RWPE2 (cell line): ENCODE results near the gene OPA3.
A peak's percentile ranks its signal among the peaks of the same experiment; 100 is the strongest.

Experiments used
- ATAC-seq: fragments of 200-7000 bp; cut with Tn5 transposase; 3 replicates; pipeline ENCODE4 v1.9.1; 2021; ENCODE audit warnings: low read depth
- DNase-seq: peaks from one replicate; pipeline ENCODE4 v3.0.0-alpha.2; 2020; ENCODE audit warnings: low spot score
- H3K27ac ChIP-seq: fragments of 450-650 bp; 2 replicates; pipeline ENCODE4 v1.5.1; 2017; ENCODE audit warnings: mild to moderate bottlenecking; ENCODE audit not compliant: poor library complexity, severe bottlenecking
- H3K27me3 ChIP-seq: fragments of 250-450 bp; sonication (Bioruptor Pico); 2 replicates; pipeline ENCODE4 v1.5.1; 2021; ENCODE audit warnings: mild to moderate bottlenecking, moderate library complexity; ENCODE audit not compliant: insufficient read depth, poor library complexity, severe bottlenecking
- H3K36me3 ChIP-seq: fragments of 250-450 bp; sonication (Bioruptor Pico); 2 replicates; pipeline ENCODE4 v1.5.1; 2020; ENCODE audit warnings: low read depth, mild to moderate bottlenecking, moderate library complexity
- H3K4me1 ChIP-seq: fragments of 250-450 bp; sonication (Bioruptor Pico); 2 replicates; pipeline ENCODE4 v1.5.1; 2021; ENCODE audit warnings: mild to moderate bottlenecking, moderate library complexity; ENCODE audit not compliant: insufficient read depth, poor library complexity, severe bottlenecking
- H3K4me3 ChIP-seq: fragments of 250-450 bp; sonication (Bioruptor Pico); 2 replicates; pipeline ENCODE4 v1.5.1; 2021; ENCODE audit warnings: mild to moderate bottlenecking, moderate library complexity; ENCODE audit not compliant: severe bottlenecking
- H3K9me3 ChIP-seq: fragments of 250-450 bp; sonication (Bioruptor Pico); 2 replicates; pipeline ENCODE4 v1.5.1; 2021; ENCODE audit warnings: mild to moderate bottlenecking, moderate library complexity; ENCODE audit not compliant: severe bottlenecking
- CTCF ChIP-seq: fragments of 450-650 bp; IDR thresholded peaks from one replicate; pipeline ENCODE4 v1.5.1; 2017; ENCODE audit warnings: mild to moderate bottlenecking, moderate library complexity; ENCODE audit not compliant: poor library complexity, severe bottlenecking

Gene OPA3

GRCh38 chr19:45578861-45579260 lies 5.7 kb downstream of the OPA3 start:
- no peak for DNase-seq

GRCh38 chr19:45577111-45577905 lies 7.3 kb downstream of the OPA3 start:
- Histone ChIP-seq H3K9me3 (no peaks in the 10 kb centered on the region), H3K36me3 (peaks cover 3% of the 10 kb centered on the region; the same call in 1 of the 2 replicates), H3K27me3 (no peaks in the 10 kb centered on the region), H3K4me3 (no peak overlapping the region), H3K4me1 (peaks cover 29% of the 10 kb centered on the region), H3K27ac (peak overlapping the region; percentile 99)
- DNase-seq (peak; percentile 93), ATAC-seq (peak; percentile 98)
- TF ChIP-seq CTCF, result no peak

More at GRCh38 chr19:45578861-45579260, 5.7 kb downstream of the OPA3 start:
- Histone ChIP-seq H3K27ac (peak overlapping the region; percentile 99), H3K27me3 (no peaks in the 10 kb centered on the region), H3K4me3 (no peak overlapping the region), H3K9me3 (no peaks in the 10 kb centered on the region), H3K4me1 (peaks cover 29% of the 10 kb centered on the region), H3K36me3 (no peaks in the 10 kb centered on the region; the same call in 1 of the 2 replicates)
- TF ChIP-seq CTCF, result no peak
- no peak for ATAC-seq

GRCh38 chr19:45576682-45577081 lies 7.9 kb downstream of the OPA3 start:
- H3K27ac ChIP-seq, result peak overlapping the region; percentile 99
- H3K9me3 ChIP-seq, result no peaks in the 10 kb centered on the region
- no peak for TF ChIP-seq CTCF
- no peak overlapping the region for H3K4me3 ChIP-seq
- H3K4me1 ChIP-seq, result peaks cover 29% of the 10 kb centered on the region
- DNase-seq, result no peak
- no peaks in the 10 kb centered on the region for H3K27me3 ChIP-seq
- H3K36me3 ChIP-seq, result peaks cover 3% of the 10 kb centered on the region; the same call in 1 of the 2 replicates
- ATAC-seq, result no peak

- TF ChIP-seq CTCF, result no peak
- Histone ChIP-seq H3K27me3 (no peaks in the 10 kb centered on the region), H3K27ac (peak overlapping the region; percentile 99), H3K4me3 (no peak overlapping the region), H3K9me3 (no peaks in the 10 kb centered on the region), H3K36me3 (peaks cover 3% of the 10 kb centered on the region; the same call in 1 of the 2 replicates), H3K4me1 (peaks cover 29% of the 10 kb centered on the region)
- ATAC-seq (no peak), DNase-seq (no peak)
Measured at GRCh38 chr19:45575216-45575615, 9.4 kb downstream of the OPA3 start.

GRCh38 chr19:45574526-45574925 lies 10.1 kb downstream of the OPA3 start:
- H3K36me3 ChIP-seq, result peaks cover 3% of the 10 kb centered on the region; the same call in 1 of the 2 replicates
- H3K9me3 ChIP-seq, result no peaks in the 10 kb centered on the region
- ATAC-seq (no peak), DNase-seq (no peak)
- H3K4me3 ChIP-seq, result no peak overlapping the region
- H3K27ac ChIP-seq, result peak overlapping the region; percentile 99
- no peak for TF ChIP-seq CTCF
- H3K4me1 ChIP-seq, result peaks cover 31% of the 10 kb centered on the region
- no peaks in the 10 kb centered on the region for H3K27me3 ChIP-seq
